GM13976 (cell line): ENCODE measurements around the gene ATXN10.
A peak's percentile ranks its signal among the peaks of the same experiment; 100 is the strongest.

Experiments
- DNase-seq: peaks from one replicate; pipeline ENCODE4 v3.0.0; 2012; ENCODE audit warnings: low spot score
- in situ Hi-C: fragments of 300-500 bp; cut with MboI; formaldehyde crosslinking; loops from one replicate; pipeline ENCODE4 v1.12.0; 2022; ENCODE audit warnings: low sequenced_read_pairs, mixed read lengths, inconsistent platforms; ENCODE audit not compliant: unreplicated experiment
- TF ChIP-seq, protein P1 (sequence below): IDR thresholded peaks from 2 replicates; pipeline ENCODE4 v1.5.1; 2012; ENCODE audit warnings: borderline replicate concordance, mild to moderate bottlenecking; ENCODE audit not compliant: insufficient read depth; ENCODE audit errors: extremely low read depth, missing control alignments, control extremely low read depth

ATXN10 gene

DNA sequence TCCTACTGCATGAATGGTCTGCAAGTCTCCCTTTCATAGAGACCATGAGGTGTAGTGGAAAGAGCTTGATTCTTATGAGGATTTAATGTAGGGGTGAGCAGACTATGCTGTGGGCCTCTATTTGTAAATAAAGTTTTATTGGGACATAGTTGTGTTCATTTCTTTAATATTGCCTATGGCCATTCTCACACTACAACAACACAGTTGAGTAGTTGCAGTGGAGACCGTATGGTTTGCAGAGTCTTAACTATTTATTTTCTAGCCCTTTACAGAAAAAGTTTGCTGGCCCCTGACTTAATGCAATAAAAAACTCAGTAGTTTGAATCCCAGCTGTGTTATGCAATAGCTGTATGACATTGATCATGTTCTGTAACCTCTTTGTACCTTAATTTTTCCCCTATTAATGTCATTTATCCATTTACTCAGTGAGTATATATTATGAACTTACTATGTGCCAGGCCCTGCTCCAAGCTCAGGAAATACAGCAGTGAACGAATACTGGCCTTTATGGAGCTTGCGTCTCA, 106.3 kb downstream of the ATXN10 start:
- TF ChIP-seq, protein P1, sequence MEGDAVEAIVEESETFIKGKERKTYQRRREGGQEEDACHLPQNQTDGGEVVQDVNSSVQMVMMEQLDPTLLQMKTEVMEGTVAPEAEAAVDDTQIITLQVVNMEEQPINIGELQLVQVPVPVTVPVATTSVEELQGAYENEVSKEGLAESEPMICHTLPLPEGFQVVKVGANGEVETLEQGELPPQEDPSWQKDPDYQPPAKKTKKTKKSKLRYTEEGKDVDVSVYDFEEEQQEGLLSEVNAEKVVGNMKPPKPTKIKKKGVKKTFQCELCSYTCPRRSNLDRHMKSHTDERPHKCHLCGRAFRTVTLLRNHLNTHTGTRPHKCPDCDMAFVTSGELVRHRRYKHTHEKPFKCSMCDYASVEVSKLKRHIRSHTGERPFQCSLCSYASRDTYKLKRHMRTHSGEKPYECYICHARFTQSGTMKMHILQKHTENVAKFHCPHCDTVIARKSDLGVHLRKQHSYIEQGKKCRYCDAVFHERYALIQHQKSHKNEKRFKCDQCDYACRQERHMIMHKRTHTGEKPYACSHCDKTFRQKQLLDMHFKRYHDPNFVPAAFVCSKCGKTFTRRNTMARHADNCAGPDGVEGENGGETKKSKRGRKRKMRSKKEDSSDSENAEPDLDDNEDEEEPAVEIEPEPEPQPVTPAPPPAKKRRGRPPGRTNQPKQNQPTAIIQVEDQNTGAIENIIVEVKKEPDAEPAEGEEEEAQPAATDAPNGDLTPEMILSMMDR, result no peak
- no peak for DNase-seq
- in situ Hi-C loops, result no loop called here

DNA sequence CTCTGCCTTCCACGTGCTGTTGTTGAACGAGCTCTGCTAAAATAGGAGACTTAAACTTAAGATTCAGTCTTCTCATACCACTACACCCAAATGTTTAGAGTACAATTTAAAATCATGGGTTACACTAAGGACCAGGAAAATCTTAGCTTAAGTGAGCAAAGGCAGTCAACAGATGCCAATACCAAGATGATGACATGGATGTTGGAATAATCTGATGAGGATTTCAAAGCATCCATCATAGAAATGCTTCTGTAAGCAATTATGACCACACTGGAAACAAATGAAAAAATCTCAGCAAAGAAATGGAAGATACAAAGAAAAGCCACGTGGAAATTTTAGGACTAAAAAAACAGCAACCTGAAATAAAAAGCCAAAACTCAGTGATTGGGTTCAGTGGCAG, 109.8 kb downstream of the ATXN10 start:
- TF ChIP-seq, protein P1, result no peak
- in situ Hi-C loops, result no loop called here
- no peak for DNase-seq

DNA sequence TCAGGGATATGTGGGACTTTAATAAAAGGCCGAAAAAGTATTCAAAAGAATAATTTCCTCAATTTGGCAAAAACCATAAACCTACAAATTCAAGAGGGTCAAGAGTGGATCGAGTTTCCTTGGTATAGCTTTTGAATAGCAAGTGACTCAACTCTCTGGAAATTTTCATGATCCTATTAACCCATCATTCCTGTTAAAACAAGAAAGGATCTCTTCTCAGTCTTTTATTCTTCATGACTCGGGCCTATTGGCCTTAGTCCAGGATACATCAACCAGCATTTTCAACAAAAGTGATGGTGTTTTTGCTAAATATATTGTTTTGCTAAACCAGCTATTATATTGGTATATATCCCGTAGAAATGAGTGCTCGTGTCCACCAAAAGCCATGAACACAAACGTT, 110.3 kb downstream of the ATXN10 start:
- TF ChIP-seq, protein P1, result no peak
- in situ Hi-C loops, result no loop called here

DNA sequence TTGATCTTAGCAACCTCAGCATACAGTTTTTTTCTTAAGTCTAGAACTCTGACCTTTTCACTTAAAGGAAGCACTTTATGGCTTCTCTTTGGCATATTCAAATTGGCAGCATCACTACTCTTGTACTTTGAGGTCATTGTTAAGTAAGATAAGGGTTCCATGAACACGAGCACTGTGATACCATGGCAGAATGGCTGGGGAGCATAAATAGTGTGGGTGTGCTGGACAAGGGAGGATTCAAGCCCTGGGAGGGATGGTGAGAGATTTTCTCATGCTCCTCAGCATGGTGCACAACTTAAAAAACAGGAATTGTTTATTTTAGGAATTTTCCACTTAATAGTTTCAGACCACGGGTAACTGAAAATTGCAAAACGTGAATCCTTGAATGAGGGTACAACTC, 111.4 kb downstream of the ATXN10 start:
- no peak for DNase-seq
- in situ Hi-C loops, result no loop called here
- TF ChIP-seq, protein P1, result no peak

More for the DNA sequence above, 110.3 kb downstream of the ATXN10 start:
- no peak for DNase-seq

DNA sequence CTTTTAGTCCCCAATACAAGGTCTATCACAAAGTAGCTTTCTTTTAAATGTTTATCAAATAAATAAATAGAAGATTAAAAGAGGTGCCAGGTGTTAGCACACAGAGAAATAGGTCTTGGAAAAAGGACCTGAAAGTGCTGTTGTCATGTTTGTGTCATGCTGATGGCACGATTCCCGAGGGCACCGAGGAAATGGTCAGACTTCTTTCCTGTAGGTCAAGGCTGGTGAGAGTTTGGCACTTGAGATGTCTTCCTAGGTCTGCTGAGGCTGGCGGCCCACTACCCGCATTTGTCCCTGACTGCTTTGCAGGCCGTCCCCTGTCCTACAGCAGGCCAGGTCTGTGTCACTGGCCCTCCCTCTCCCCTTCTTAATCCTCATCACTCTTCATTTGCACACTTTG, 112.1 kb downstream of the ATXN10 start:
- TF ChIP-seq, protein P1, result no peak
- DNase-seq, result no peak
- in situ Hi-C loops, result no loop called here

DNA sequence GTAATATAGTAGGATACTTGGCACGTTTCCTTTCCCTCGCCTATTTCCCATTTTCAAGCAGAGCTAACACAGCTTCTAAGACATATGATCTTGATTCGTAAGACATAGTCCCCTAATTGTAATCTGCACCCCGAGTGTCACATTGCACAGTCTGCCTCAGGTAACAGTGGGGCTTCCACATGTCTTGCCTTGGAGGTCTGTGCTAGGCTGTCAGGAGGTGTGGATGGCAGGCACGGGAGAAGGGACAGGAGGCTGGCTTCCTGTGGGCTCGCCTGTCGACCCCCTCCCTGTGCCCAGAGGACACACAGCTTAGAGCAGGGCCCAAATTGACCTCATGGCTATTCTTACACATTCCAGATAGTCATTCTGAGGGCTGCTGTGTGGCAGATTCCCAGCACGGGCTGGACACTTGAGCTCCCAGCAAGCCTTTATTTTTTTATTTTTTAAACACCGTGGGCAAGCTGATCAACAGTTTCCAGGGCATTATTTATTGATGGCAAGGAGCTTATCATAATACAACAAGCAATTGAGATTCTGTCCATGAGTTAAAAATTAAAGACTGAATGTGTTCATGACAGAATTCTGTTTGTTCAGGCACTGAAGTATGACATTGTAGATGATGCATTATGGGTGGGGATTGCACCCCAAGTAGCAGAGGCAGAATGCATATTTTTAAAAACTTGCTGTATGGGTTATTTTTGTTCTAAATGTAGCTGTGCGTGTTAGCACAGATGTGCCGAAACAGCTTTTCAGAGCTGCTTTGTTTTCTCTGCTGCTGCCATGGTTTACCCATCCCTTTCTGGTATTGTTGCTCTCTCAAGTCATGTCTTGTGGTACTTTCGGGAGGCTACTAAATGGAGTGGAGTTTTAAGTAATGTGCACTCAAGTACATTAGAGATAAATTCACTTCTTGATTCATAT, 113.0 kb downstream of the ATXN10 start:
- TF ChIP-seq, protein P1, result no peak
- peak; percentile 33 for DNase-seq
- in situ Hi-C loops, result no loop called here
